Parathyroid adenoma (tissue), 2 donors: ENCODE results near the gene PTGFRN.

ENCODE experiments used
- H2AFZ ChIP-seq: fragments of 300-600 bp; sonication (generic); one replicate; pipeline ENCODE4 v1.7.0; 2017; ENCODE audit warnings: antibody characterized with exemption, mild to moderate bottlenecking
- H3K27ac ChIP-seq: fragments of 300-600 bp; sonication (generic); one replicate; pipeline ENCODE4 v1.7.0; 2017
- H3K27me3 ChIP-seq: fragments of 300-600 bp; sonication (generic); one replicate; pipeline ENCODE4 v1.7.0; 2017; ENCODE audit warnings: low read length; ENCODE audit not compliant: control insufficient read depth, insufficient read depth
- H3K36me3 ChIP-seq: fragments of 300-600 bp; sonication (generic); one replicate; pipeline ENCODE4 v1.7.0; 2017; ENCODE audit warnings: low read length; ENCODE audit not compliant: control insufficient read depth, insufficient read depth
- H3K4me1 ChIP-seq: fragments of 300-600 bp; sonication (generic); one replicate; pipeline ENCODE4 v1.7.0; 2017; ENCODE audit warnings: control low read depth
- H3K4me2 ChIP-seq: fragments of 300-600 bp; sonication (generic); one replicate; pipeline ENCODE4 v1.7.0; 2017; ENCODE audit warnings: low read length
- H3K4me3 ChIP-seq: fragments of 300-600 bp; sonication (generic); one replicate; pipeline ENCODE4 v1.7.0; 2017; ENCODE audit warnings: low read depth, low read length
- H3K79me2 ChIP-seq: fragments of 300-600 bp; sonication (generic); one replicate; pipeline ENCODE4 v1.7.0; 2017; ENCODE audit warnings: control low read depth
- H3K9ac ChIP-seq: fragments of 300-600 bp; sonication (generic); one replicate; pipeline ENCODE4 v1.7.0; 2017; ENCODE audit warnings: mild to moderate bottlenecking
- H3K9me3 ChIP-seq: fragments of 300-600 bp; sonication (generic); one replicate; pipeline ENCODE4 v1.7.0; 2017; ENCODE audit warnings: low read length; ENCODE audit not compliant: control insufficient read depth
- TF ChIP-seq, protein P1 (sequence below): fragments of 300-600 bp; sonication (generic); IDR thresholded peaks from one replicate; pipeline ENCODE4 v1.7.0; 2017; ENCODE audit warnings: antibody characterized with exemption, mild to moderate bottlenecking
- donor health status: primary hyperparathyroidism.

Gene PTGFRN

GRCh38 chr1:116948046-116948445 lies 38.3 kb downstream of the PTGFRN start:
- TF ChIP-seq, protein P1, sequence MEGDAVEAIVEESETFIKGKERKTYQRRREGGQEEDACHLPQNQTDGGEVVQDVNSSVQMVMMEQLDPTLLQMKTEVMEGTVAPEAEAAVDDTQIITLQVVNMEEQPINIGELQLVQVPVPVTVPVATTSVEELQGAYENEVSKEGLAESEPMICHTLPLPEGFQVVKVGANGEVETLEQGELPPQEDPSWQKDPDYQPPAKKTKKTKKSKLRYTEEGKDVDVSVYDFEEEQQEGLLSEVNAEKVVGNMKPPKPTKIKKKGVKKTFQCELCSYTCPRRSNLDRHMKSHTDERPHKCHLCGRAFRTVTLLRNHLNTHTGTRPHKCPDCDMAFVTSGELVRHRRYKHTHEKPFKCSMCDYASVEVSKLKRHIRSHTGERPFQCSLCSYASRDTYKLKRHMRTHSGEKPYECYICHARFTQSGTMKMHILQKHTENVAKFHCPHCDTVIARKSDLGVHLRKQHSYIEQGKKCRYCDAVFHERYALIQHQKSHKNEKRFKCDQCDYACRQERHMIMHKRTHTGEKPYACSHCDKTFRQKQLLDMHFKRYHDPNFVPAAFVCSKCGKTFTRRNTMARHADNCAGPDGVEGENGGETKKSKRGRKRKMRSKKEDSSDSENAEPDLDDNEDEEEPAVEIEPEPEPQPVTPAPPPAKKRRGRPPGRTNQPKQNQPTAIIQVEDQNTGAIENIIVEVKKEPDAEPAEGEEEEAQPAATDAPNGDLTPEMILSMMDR: no peak
- Histone ChIP-seq H3K4me3 (no peak overlapping the region), H3K9me3 (no peaks in the 10 kb centered on the region), H3K4me2 (no peak overlapping the region), H3K27ac (no peak overlapping the region), H3K4me1 (no peaks in the 10 kb centered on the region), H2AFZ (no peak overlapping the region), H3K9ac (no peak overlapping the region), H3K27me3 (no peaks in the 10 kb centered on the region), H3K36me3 (no peaks in the 10 kb centered on the region), H3K79me2 (no peaks in the 10 kb centered on the region)

DNA sequence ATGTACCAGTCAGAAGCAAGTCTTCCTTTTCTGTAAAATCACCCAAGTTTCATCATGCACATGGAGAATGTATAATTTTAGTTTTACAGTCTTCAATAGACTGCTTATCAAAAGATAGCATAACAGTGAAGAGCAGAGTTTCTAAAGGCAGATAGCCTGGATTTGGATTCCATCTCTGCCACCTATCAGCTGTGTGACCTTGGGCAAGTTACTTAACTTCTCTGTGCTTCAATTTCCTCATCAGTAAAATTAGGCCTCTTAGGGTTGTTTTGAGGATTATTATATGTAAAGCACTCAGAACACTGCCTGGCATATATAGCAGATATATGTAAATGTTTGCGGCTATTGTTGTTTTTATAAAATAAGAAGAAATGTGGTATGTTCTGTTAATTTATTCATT lies 38.9 kb downstream of the PTGFRN start:
- no peak overlapping the region for H2AFZ ChIP-seq
- no peak overlapping the region for H3K27ac ChIP-seq
- H3K9me3 ChIP-seq: no peaks in the 10 kb centered on the region
- no peaks in the 10 kb centered on the region for H3K36me3 ChIP-seq
- no peaks in the 10 kb centered on the region for H3K27me3 ChIP-seq
- no peak overlapping the region for H3K9ac ChIP-seq
- TF ChIP-seq, protein P1: no peak
- no peak overlapping the region for H3K4me3 ChIP-seq
- H3K4me2 ChIP-seq: no peak overlapping the region
- no peaks in the 10 kb centered on the region for H3K4me1 ChIP-seq
- H3K79me2 ChIP-seq: no peaks in the 10 kb centered on the region

DNA sequence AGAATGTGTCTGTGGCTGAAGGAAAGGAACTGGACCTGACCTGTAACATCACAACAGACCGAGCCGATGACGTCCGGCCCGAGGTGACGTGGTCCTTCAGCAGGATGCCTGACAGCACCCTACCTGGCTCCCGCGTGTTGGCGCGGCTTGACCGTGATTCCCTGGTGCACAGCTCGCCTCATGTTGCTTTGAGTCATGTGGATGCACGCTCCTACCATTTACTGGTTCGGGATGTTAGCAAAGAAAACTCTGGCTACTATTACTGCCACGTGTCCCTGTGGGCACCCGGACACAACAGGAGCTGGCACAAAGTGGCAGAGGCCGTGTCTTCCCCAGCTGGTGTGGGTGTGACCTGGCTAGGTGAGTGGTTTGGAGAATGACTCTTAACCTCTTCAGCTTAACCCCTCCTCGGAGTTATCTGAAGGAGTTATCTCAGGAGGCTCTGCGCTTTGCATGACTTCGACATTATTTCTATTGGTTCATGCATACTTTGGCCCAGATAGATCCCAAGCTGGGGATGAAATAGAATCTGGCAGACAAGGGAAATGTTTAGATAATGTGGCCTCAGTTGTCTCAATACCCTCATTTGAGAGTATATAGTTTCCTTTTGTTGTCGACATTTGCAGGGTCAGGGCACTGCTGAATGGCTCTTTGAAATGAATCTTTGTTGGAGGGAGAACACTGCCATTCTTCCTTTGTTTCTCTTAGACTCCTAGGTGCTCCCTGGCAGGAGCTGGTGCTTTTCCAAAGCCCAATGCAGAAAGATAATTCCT lies 39.7 kb downstream of the PTGFRN start:
- H3K4me1 ChIP-seq: no peaks in the 10 kb centered on the region
- H3K4me2 ChIP-seq: no peak overlapping the region
- H3K9ac ChIP-seq: no peak overlapping the region
- H3K9me3 ChIP-seq: no peaks in the 10 kb centered on the region
- no peaks in the 10 kb centered on the region for H3K27me3 ChIP-seq
- no peaks in the 10 kb centered on the region for H3K36me3 ChIP-seq
- H3K27ac ChIP-seq: no peak overlapping the region
- no peak overlapping the region for H3K4me3 ChIP-seq
- no peaks in the 10 kb centered on the region for H3K79me2 ChIP-seq
- no peak overlapping the region for H2AFZ ChIP-seq
- TF ChIP-seq, protein P1: no peak

DNA sequence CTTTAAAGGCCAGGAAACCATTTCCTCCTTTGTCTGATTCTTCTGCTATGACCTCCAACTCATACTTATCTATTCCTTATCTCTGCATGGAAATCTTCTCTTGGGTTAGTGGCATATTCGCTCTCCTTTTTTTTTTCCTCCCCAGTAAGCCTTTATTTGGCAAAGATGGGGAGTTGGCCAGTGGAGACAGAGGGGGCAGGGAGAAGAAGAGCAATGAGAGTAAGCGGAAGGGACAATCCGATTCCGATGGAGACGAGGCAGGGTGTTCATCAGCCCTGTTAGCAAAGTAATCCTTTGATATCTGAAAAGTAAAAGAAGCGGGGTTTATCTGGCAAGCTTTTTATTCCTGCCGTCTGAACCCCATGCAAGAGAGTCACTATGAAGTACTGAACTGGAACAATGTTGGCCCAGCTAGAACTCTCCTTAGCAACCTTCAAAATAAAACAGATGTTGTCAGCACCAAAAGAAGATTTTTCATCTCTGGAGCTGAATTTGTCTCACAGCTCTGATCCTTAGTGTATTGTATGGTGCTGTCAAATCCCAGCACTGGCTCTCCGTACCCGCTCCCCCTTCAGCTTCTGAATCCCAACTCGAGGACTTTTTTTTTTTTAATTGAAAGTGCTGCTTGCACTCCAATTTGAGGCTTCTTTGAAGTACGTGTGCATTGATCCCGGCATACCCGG lies 40.9 kb downstream of the PTGFRN start:
- no peaks in the 10 kb centered on the region for H3K9me3 ChIP-seq
- H3K4me3 ChIP-seq: no peak overlapping the region
- no peaks in the 10 kb centered on the region for H3K4me1 ChIP-seq
- H3K4me2 ChIP-seq: no peak overlapping the region
- TF ChIP-seq, protein P1: no peak
- no peak overlapping the region for H3K27ac ChIP-seq
- H3K9ac ChIP-seq: no peak overlapping the region
- no peaks in the 10 kb centered on the region for H3K79me2 ChIP-seq
- H3K27me3 ChIP-seq: no peaks in the 10 kb centered on the region
- no peaks in the 10 kb centered on the region for H3K36me3 ChIP-seq
- no peak overlapping the region for H2AFZ ChIP-seq
